ENCODE measurements around the gene KCNAB1.

- no peak for TF ChIP-seq CTCF (optimal IDR thresholded peaks at IDR 0.05 in 1 of 3, IDR thresholded peaks at IDR 0.05 in 1 of 3, conservative IDR thresholded peaks at IDR 0.05 in 1 of 3; ENCODE audit: extremely low read depth in 1 of 3, insufficient read depth in 2 of 3, low read length in 3 of 3)
- no peak for TF ChIP-seq EZH2 (IDR thresholded peaks at IDR 0.05; ENCODE audit: low read length)
Observed at GRCh38 chr3:156133076-156133475, 12.7 kb downstream of the KCNAB1 start.

Data from keratinocyte (primary cell).